Activated T-helper 1 cell treated with anti-CD3 and anti-CD28 coated beads, Interleukin-2, amount 50 U/mL, for 16 hours (primary cell): ENCODE data around the gene KLK10.

Experiments used
- DNase-seq, 2 donors: peaks; one replicate each; pipeline ENCODE4 v3.0.0-alpha.2; 2020; ENCODE audit warnings: low read depth in 1 of 2, low spot score in 1 of 2

Gene KLK10, protein sequence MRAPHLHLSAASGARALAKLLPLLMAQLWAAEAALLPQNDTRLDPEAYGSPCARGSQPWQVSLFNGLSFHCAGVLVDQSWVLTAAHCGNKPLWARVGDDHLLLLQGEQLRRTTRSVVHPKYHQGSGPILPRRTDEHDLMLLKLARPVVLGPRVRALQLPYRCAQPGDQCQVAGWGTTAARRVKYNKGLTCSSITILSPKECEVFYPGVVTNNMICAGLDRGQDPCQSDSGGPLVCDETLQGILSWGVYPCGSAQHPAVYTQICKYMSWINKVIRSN

DNA sequence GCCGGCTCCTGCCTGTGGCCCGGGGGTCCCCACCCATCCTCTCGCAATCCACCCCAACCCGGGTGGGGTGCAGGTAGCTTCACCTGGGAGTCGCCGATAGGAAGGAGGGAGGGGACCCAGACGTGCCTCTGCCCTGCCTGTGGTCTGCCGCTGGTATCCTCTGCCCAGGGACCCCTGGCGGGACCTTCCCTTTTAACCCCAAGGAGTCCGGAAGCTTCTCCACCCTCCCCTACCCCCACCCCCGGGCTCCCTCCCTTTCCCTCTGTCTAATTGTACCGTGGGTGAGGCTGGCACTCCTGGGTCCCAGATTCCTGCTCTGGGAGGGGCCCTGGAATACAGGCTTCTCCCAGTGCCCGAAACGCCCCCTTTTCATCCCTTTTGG is at the start of gene KLK10:
KLK10 (minus strand) TSS at position 166 of the 382 bp plus-strand sequence. CDS start 579 bp downstream, outside the sequence.
- DNase-seq: no peak

DNA sequence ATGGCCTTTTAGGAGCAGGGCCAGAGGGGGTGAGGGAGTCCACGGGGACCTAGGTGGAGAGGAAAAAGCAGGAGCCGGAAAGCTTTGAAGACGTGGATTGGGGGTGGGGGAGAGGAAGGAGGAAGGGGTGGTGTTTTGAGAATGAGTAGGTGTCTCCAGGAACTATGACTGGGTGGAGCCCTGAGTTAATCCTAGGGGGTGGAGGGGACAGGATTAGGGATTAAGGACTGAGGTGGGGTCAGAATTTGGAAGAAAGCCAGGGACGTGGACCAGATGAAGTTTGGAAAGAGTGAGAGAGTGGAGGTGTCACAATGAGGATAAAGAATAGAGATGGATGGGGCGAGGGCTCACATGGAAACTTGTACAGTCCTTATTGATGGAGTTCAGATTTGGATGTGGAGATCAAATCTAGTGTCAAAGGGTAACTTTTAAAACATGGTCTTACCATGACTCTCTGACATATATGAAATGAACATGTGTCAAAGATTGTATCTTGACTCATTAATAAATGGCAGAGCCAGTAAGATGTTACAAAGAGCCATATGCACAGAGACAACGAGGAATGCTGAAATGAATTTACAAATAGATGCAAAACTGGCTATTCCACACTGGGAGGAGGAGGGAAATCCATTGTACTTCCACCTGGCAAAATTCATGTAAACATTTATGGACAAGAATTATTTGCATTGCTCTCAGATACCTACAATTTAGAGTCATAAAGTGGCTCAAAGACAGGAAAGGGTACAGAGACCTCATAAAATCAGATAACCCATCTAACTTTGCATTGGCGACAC is 47.1 kb upstream of the KLK10 start:
- no peak for DNase-seq

DNA sequence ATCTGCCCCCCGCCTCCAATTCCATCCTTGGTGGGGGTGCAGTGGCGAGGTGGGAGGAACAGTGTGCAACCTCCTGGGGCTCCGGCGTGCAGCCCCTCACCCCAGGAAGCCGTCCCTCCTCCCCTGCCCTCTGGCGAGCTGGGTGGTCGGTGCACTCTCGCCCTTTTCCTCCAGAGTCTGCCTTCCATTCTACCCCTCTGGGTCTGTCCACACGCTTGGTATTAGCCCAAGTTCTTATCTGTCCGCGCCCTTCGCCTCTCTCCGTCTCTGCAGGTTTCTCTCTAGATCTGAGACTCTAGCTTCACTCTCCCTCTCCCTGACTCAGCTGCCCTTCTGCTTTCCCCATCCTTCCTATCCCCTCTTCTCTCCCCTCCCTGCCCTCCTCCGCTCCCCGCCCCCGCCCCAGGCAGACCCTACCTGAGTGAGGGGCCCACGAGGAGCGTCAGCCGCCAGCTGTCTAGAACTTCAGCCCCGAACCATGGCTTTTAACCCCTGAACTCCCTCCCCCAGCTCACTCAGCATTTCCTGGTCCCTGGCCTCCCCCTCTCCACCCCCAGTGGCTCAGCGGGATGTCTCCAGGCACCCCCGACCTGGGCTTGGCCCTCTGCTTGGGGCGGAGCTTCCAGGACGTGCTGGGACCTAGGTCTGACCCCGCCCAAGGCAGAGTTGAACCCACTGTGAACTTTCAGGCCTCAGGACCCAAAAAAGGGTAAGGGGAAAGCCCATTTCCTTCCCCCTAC is 45.9 kb upstream of the KLK10 start:
- DNase-seq: no peak

DNA sequence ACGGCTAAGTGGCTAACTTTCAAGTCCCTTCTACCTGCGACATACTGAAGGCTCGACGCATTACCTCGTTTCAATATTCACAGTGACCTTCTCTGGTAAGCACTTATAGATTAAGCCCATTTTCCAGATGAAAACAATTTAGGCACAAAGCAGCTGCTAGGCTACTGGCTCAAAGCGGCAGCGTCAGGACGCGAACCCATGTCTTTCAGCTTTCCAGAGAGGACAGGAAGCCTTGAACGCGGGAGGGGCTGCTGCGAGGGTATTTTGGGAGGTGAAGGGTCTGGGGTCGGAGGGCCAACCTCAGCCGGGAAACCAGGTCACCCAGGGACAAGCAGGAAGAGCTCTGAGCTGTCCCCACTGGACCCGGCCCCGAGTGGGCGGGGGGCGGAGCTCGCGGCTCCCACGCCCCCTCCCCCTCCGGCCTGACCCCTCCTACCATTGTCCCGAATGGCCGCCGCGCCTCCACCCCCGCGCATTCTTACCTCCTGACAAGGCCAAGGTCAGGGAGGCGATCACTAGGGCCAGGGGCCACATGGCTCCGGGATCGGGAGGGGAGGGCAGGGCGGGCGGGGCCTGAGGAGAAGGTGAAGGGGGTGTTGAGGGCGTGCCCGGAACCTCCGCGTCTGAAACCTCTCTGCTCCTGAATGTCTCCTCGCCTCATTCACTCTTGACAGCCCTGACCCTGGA is 45.2 kb upstream of the KLK10 start, which contains the start of gene KLK13:
KLK13 (minus strand) TSS at position 559 of the 687 bp plus-strand sequence; CDS start at position 534, 25 bp downstream.
- DNase-seq: no peak

DNA sequence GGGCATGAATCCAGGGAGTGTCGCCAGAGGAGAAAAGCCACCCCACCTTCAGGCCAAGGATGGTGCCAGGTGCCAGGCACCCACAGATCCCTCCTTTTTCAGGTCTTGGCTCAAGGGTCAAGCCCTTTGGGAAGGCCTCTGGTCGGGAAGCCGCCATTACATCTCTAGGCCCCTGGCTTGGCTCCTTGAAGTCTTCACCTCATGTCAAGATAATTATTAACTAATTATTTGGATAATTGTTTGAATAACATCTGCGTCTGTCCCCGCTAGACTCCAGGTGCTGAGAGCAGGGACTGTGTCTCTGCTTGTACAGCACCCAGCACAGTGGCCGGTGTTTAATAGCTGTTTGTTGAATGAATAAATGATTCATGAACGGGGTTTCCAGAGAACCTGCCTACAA is 44.2 kb upstream of the KLK10 start:
- DNase-seq: no peak

DNA sequence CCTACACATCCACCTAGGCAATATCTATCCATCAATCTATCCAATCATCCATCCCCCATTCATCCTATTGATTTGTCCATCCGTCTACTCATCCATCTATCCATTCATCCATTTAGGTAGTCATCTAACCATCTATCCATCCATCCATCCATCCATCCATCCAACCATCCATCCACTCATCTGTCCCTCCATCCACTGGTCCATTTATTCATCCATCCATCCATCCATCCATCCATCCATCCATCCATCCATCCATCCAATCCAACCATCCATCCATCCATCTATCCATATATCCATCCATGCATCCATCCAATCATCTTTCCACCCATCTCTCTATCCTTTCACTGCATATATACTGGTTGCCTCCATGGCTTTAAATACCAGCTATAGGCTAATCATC is 41.5 kb upstream of the KLK10 start:
- no peak for DNase-seq

DNA sequence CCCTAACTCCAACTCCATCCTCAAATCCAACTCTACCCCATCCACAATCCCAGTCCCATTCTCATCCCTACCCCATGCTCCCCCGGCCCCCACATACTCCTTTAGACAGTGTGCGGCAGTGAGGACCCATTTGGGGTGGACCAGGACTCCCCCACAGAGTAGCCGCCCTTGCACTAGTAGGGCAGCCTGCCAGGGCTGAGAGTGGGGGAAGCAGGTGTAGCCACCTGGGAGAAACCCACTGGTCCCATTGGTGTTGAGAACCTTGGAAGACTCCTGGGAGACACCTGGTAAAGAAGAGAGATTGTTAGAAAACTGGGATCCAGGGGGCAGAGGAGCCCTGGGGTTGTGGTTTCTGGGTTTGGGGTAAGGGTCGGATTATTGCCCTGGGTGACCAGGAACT is 40.8 kb upstream of the KLK10 start:
- DNase-seq: no peak

DNA sequence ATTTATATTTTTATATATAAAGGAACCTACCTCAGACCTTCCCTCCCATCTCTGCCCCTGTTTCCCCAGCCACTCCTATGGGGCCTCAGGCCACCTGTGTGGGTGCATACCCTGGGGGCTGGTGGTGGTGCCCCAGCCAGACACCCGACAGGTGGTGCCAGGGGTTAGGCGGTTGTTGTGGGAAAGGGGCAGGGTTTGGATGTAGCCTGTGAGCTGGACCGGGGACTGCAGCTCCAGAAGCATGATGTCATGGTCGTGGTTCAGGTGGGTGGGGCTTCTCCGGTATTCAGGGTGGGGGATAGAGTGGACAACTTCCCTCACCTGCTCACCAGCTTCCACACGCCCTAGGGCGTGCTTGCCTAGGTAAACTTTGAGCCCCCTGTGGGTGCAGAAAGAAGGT is 40.2 kb upstream of the KLK10 start:
- DNase-seq: no peak

DNA sequence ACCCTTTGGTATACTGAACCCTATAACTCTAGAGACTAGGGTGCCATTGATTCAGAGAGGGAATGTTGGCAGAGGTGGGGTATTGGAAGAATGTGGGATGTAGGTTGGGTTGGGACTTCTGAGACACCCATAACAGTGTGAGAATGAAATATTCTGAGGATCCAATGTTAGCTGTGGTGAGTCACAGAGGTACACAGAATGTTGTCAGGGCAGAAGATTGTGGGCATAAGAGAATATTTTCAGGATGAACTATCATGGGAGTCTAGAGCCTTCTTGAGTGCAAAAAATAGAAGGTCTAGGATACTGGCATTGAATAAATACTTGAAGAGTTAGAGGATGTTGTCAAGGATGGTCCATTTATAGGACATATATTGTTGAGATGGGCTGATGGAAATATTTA is 36.4 kb upstream of the KLK10 start:
- DNase-seq: no peak

DNA sequence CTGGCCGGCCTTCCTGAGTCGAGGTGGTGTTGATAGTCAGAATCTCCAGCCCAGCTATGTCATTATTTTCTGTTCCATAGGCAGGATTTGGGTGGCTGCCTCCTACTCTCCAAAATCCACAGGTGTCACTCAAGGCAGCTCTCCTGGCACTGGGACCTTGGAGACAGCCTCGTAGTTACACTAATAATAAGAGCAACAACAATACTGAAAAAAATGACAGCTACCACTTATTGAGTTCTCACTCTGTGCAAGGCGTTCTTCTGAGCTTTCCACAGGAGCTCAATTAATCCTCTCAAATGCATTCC is 27.5 kb upstream of the KLK10 start:
- DNase-seq: no peak

DNA sequence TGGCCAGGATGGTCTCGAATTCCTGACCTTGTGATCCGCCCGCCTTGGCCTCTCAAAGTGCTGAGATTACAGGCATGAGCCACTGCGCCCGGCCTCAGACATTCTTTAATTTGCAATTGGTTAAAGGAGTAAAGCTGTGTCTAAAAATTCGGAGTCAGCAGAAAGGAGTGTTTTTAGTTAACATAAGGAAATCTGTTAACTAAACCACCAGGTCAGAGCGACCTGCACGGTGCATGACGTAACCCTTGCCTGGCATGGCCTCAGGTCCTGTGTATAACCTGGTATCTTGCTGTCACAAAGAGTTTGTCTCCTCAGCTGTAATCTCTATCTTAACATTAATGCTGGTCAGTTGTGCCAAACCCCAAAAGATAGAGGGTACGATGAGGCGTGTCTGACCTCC is 24.8 kb upstream of the KLK10 start:
- DNase-seq: no peak

DNA sequence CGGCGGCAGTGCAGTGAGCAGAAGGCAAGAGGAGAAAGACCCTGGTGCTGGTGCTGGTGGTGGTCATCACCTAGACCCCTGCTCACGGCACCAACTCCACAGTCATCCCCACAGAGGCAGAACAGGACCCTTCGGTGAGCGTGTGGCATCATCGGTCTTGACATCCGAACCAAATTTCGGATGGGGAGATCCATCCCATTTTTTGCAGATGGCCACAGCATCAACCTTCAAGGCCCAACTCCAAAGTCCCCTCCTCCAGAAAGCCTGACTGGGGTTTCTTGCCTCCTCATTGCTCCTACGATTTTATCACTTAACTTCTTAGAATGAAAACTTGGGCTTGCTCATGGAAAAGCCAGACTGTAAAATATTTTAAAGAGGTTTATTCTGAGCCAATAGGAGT is 24.0 kb upstream of the KLK10 start:
- no peak for DNase-seq

DNA sequence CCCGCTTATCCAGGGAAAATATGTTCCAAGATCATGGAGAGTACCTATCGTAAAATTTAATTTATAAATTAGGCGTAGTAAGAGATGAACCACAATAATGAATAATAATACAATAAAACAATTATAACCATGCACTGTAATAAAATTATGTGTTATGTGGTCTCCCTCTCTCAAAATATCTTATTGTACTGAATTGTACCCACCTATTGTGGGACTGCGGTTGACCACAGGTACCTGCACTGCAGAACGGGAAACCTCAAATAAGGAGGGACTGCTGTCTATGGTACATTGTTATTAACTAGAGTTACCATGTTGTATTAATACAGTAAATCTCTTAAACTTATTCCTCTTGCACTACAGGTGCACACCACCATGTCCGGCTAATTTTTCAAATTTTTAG is 20.6 kb upstream of the KLK10 start:
- DNase-seq: no peak

DNA sequence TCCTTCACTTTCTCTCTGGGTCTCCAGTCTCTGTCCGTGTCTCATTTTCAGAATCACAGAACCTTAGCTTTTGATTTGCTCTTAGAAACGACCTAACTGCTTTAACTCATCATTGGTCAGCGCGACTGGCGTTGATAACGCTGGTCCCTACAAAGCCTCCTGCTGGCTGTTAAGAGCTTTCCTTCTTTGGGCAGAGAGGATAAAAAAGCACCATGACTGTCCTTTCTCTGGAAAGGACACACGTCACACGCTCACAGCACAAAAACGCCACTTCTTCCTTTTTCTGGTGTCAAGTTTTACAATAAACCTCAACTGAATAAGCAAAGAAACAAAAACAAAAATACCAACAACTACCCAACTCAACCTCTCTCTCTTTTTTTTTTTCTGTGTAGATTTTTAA is 17.0 kb upstream of the KLK10 start:
- no peak for DNase-seq

DNA sequence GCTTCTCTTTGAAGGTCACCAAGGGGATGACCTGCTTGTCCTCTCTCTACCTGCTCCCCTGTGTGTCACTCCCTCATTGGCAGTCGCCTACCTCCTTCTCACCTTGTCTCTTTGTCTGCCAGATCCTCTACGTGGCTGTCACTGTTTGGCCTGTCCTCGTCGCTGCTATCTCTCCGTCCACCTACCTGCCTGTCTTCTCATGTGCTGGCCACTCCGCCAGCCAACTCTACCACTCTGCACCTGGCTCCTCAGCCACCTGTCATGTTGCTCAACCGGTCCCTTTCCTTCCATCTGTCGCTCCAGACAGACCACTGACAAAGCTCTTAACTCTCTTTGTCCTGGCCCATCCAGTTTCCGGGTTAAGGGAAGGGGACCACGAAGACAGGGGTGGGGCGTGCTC is 15.2 kb upstream of the KLK10 start, which contains the start of gene KLK12:
KLK12 (minus strand) TSS at position 299 of the 400 bp plus-strand sequence. CDS start 381 bp downstream, outside the sequence.
- DNase-seq: no peak

DNA sequence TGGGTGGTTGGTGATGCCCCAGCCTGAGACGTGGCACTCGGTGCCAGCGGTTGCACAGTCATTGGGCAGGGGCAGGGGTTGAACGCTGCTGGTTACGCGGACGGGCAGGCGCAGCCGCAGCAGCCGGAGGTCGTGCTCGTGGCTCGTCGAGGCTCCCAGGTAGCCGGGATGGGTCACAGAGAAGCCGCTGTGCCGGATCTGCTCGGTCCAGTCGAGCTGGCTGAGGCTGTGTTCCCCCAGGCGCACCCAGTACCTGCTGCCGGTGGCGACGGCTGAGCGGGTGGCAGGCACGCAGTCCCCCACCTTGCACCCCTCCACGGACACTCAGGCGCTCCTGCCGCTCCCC is 12.3 kb upstream of the KLK10 start:
- DNase-seq: no peak

DNA sequence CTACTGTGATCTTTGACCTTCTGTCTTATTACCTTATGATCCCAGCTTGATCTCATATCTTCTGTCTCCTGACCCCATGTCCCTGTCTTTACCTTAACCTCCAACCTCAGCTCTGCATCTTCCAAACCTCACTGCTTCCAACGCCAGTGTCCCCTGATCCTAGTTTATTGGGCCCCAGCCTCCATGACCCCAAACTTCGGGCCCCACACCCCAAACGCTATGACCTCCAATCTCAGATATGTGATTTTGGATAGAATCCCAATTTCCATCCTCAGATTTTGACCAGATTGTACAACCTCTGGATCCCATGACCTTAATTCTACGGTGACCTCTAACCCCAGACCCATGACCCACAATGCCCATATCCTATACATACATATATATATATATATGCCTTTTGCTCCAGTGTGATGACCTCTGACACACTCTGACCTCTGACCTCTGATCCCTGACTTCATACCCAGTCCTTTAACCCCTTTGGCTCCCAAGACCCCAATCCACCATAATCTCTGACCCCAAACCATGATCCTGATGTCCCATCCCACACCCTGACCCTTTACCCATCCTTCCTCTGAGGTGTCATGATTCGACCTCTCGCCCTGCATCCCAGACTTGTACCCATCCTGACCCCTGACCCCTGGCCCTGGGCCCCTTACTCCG is 11.8 kb upstream of the KLK10 start:
- DNase-seq: no peak

DNA sequence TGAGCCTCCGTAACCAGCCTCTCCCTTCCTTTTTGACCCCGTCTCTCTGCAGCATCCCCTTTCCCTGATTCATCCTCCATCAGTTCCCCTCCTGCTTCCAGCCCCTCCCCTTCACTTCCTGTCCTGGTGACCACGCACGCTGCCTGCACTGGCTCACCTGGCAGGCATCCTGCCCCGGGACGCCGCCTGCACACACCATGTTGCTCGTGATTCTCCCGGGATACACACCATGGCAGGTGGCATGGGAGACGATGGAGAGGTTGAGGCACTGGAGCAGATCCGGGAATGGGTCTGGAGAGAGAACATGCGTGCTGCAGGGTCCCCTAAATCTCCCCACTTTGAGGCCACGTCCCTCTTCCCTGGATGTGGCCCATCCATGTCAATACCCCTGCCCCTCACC is 11.1 kb upstream of the KLK10 start:
- no peak for DNase-seq

DNA sequence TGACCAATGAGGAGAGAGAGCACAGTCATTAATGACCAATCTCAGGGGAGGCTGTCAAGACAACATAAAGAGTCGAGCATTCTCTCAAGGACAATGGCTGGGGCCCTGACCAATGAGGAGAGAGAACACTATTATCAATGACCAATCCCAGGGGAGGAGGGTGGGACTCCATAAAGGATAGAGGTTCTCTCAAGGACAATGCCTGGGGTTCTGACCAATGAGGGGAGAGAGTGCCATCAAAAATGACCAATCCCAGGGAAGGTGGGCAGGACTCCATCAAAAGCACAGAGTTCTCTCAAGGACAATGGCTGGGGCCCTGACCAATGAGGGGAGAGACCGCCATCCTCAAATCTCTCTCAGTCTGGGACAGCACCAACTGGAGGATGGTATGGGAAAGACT is 10.2 kb upstream of the KLK10 start:
- no peak for DNase-seq

DNA sequence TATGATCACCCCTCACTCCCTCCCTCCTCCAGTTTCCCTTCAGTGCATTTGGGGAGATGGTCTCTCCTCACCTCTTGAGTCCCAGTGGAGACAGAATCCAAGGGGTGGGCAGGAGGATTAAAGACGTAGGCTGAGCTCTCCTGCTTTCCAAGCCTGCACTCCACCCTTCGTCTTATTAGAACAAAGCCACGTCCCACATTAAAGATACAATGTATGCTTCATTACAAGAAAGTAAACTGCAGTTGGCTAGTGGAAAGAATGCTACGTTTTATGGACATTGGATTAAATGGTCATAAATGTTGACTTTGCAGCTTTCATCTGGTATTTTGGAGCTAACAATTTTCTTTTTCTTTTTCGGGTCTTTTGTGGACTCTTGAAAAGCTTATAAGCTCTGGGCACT is 8.4 kb upstream of the KLK10 start:
- no peak for DNase-seq
